GM18505 (cell line): ENCODE results near the gene C4orf17.
"Not testable (repeated sequence)": the region's sequence is repeated elsewhere in the genome, so short reads cannot be mapped to it uniquely, and the experiment has no call there.

ENCODE experiments used
- ATAC-seq: cut with Tn5 transposase; IDR thresholded peaks from one replicate; pipeline ENCODE4 v1.9.1; 2021; ENCODE audit not compliant: unreplicated experiment
- POLR2A ChIP-seq: IDR thresholded peaks from 4 replicates; pipeline ENCODE4 v1.6.1; 2011; ENCODE audit warnings: borderline replicate concordance; ENCODE audit not compliant: insufficient read depth, insufficient read length; ENCODE audit errors: extremely low read depth

The C4orf17 gene

DNA sequence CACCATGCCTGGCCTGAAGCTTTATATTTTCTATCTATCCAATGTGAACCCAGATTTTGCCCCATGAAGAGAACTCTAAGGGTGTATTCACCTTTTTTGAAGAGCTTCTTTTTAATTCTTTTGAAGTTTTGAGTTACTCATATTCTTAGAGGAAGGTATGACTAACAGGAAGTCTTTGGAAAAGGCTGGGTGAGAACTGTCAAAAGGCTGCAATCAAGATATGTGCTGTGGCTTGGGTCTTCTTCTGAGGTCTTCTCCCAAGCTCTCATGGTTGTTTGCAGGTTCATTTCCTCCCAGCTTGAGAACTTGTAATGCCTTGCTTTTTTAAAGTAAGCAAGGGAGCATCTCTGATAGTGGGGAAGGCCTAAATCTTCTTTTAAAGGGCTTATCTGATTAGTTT lies 3.1 kb upstream of the C4orf17 start:
- no peak for TF ChIP-seq POLR2A
- no peak for ATAC-seq

DNA sequence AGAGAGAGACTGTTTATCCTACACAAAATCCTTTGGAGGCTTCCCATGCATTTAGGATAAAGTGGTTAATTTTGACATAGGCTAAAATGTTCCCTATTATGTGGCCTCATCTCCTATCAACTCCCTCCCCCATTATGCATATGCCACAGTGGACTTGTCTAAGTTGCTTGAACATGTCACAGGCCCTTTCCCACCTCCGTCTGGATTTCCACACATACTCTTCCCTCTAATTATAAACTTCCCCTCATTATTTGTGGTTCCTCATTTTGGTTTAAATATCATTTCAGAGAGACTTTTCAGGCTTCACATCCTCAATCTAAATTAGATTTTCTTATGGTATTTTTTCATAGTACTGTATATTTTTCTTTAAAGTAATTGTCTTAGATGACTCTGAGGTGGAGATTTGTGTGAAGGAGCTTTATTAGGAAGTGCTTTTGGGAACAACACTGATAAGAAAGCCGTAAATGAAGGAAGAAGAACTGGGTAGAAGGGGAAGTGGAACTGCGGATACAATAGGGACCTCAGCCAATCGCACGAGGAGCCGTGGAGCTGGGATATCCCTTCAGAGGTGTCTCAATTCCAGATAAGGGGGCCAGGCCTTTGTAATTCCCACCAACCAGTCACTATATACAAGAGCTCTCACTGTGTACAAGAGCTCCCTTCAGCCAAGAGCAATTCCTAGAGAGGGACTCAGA lies 7.9 kb downstream of the C4orf17 start:
- no peak for TF ChIP-seq POLR2A
- ATAC-seq: no peak

GRCh38 chr4:99529228-99529627 lies 18.4 kb downstream of the C4orf17 start:
- TF ChIP-seq POLR2A: no peak
- no peak for ATAC-seq

DNA sequence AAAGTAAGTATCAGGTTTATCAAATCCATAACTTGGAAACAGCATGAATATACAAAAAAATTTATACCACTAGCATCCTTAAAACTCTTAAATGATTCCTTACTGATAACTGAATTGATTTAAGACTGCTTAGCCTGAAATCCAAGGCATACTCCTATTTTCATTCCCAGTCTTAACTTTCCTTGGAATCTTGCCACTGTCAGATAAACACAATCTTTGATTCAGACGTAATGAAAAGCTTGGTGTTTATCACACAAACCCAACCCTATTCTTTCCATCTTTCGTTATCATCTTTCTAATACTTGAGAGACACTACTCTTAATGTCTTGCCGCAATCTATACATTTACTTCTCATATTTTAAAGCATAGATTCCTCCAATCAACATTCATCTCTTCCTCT lies 19.1 kb downstream of the C4orf17 start:
- TF ChIP-seq POLR2A: no peak
- ATAC-seq: no peak

DNA sequence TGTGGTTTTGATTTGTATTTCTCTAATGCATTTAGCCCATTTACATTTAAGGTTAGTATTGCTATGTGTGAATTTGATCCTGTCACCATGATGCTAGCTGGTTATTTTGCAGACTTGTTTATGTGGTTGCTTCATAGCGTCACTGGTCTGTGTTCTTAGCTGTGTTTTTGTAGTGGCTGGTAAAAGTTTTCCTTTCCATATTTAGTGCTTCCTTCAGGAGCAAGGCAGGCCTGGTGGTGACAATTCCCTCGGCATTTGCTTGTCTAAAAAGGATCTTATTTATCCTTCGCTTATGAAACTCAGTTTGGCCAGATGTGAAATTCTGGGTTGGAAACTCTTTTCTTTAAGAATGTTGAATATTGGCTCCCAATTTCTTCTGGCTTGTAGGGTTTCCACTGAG lies 23.9 kb downstream of the C4orf17 start:
- ATAC-seq: not testable (repeated sequence)

DNA sequence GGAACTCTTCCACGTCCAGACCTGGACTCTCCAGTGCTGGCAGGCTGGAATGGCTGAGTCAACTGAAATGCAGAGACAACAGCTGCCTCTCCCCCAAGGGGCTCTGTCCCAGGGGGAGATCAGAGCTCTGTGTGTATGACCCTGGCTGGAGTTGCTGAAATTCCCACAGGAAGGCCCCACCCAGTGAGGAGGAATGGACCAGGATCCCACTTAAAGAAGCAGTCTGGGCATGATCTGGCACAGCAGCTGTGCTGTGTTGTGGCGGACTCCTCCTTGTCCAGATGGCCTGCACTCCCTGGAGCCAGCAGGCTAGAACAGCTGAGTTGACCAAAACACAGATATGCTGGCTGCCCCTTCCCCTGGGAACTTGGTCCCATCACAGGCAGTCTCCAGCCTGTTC lies 25.4 kb downstream of the C4orf17 start:
- no peak for TF ChIP-seq POLR2A
- no peak for ATAC-seq

- no peak for TF ChIP-seq POLR2A
- no peak for ATAC-seq
Measured at GRCh38 chr4:99536848-99537247, 26.0 kb downstream of the C4orf17 start.

- no peak for TF ChIP-seq POLR2A
- ATAC-seq: no peak
Measured at GRCh38 chr4:99537674-99538073, 26.9 kb downstream of the C4orf17 start.

GRCh38 chr4:99540277-99540939 lies 29.6 kb downstream of the C4orf17 start:
- no peak for ATAC-seq
- TF ChIP-seq POLR2A: no peak

DNA sequence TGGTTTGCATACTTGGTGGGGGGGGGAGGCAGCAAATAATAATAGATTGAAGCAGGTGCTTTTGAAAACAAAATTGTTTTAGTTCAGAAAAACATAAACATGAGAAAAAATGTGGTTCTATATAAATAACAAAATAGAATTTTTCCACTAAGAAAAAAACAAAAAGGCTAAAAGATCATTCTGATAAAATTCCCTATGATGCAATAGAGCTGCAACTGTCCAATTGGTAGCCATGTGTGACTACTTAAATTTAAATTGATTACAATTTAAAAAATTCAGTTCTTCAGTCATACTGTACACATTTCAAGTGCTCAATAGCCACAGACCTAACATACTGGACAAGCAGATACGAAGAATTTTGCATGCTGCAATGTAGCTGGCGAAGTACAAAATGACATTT lies 42.1 kb downstream of the C4orf17 start:
- TF ChIP-seq POLR2A: no peak
- ATAC-seq: no peak

DNA sequence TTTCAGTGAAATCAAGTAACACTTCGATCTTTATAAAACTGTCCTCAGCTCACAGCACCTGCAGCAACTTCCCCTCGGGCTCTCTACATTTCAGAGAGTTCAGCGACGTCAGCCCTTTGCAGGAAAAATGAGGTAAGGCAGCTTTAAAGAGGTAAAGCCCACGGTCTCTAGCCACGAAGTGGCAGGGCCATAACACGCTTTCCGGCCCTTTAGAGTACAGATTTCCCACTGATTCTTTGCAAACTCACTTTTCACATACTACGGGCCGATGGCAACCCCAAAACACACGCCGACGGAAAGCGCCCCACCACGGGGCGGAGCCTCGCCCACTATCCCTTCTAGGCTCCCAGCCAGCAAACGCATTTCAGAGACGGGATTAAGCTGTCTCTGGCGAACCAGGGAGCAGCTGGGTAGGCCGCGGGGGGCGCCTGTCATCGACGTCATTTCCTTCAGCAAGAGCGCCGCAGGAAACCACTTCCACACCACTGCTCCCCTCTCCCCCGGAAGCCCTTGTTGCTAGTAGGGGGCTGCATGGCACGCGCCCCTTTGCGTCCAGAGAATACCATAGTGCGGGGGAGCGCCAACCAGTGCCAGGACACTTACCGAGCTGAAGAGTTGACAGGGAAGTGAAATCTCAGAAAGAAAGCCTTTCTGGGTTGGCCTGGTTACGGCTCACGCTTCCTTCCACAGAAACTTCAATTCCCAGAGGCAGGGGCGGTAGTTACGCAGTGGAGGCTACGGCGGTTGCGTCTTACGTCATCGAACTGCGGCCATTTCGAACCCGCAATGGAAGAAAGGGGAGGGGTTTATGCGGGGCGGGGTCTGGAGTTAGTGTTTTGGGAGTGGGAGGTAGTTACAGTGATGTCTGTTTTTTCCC lies 52.7 kb downstream of the C4orf17 start, which contains the start of gene TRMT10A:
TSS of gene TRMT10A (minus strand) at position 730 of the 877 bp plus-strand sequence. CDS start 4,701 bp downstream, outside the sequence.
- peak; percentile 95 for ATAC-seq
- TF ChIP-seq POLR2A: peak; percentile 82

- no peak for ATAC-seq
- no peak for TF ChIP-seq POLR2A
Measured at GRCh38 chr4:99564921-99565320, 54.1 kb downstream of the C4orf17 start.

DNA sequence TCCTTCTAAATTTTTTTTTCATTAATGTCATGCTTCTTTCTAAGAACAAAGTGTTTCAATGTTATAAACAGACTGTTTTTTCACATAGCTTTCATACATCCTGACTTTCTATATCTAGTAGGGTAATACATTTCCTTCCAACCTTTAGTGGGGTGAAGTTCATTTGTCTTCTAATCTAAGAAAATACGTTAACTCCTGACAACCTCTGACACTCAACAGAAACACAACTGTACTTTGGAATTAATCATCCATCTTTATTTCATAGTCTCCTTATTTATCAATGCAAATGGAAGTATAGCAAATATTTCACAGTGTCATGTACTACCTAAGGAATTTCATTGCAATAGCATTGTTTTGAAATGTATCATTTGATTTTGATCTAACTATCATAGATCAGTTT lies 61.1 kb downstream of the C4orf17 start:
- no peak for TF ChIP-seq POLR2A
- ATAC-seq: no peak
